ENCODE data around the gene AMH. TPM values are rescaled to one million over a fixed set of nuclear protein-coding genes. Genes with fewer than 3 reads are reported as not detected.
"Not testable (repeated sequence)": the region's sequence is repeated elsewhere in the genome, so short reads cannot be mapped to it uniquely, and the experiment has no call there.

AMH gene
- total and polyA plus RNA-seq, 5 donors from 2014 or later = 3.5 TPM; not detected in 4

GRCh38 chr19:2281265-2282061 lies 32.3 kb downstream of the AMH start:
- Mint-ChIP-seq H3K4me1 (peaks cover 0 to 24% (median 3%) of the 10 kb centered on the region in 4 donors), H3K4me3 (peak overlapping the region in 1 of 4 donors; percentile 70)
- H3K4me3 ChIP-seq (ENCODE audit: low read depth, low read length); H3K27me3 ChIP-seq (ENCODE audit: control insufficient read depth, insufficient read depth, low read length); H3K9me3 ChIP-seq (ENCODE audit: control insufficient read depth in 2 of 2, low read length in 2 of 2); H3K36me3 Mint-ChIP-seq; ATAC-seq (ENCODE audit: low read depth in 2 of 2); H3K27ac Mint-ChIP-seq; H3K36me3 ChIP-seq (ENCODE audit: control insufficient read depth, insufficient read depth, low read length); H3K27me3 Mint-ChIP-seq; H3K27ac ChIP-seq (ENCODE audit: insufficient read depth, low read length, poor library complexity, severe bottlenecking); DNase-seq; H3K9me3 Mint-ChIP-seq: not testable (repeated sequence)
- peaks cover 16% of the 10 kb centered on the region for H3K4me1 ChIP-seq (ENCODE audit: control insufficient read depth, insufficient read depth, low read length, poor library complexity, severe bottlenecking)

- H3K4me1 Mint-ChIP-seq = peaks cover 0 to 20% (median 1%) of the 10 kb centered on the region in 4 donors
- peaks cover under 1% of the 10 kb centered on the region for H3K36me3 Mint-ChIP-seq
- H3K4me1 ChIP-seq (ENCODE audit: control insufficient read depth, insufficient read depth, low read length, poor library complexity, severe bottlenecking) = peaks cover 16% of the 10 kb centered on the region
- peak; percentile 34 to 43 for ATAC-seq (ENCODE audit: low read depth in 2 of 2)
- H3K9me3 Mint-ChIP-seq = peaks cover 0 to 1% (median 0%) of the 10 kb centered on the region in 7 donors
- H3K4me3 ChIP-seq (ENCODE audit: low read depth, low read length) = no peak within 1 kb of the TSS
- H3K36me3 ChIP-seq (ENCODE audit: control insufficient read depth, insufficient read depth, low read length) = no peaks in the 10 kb centered on the region
- peak in 1 of 3 donors; percentile 60 for DNase-seq
- peak within 1 kb of the TSS in 2 of 4 donors; percentile 52 to 73 for H3K4me3 Mint-ChIP-seq
- peak within 1 kb of the TSS in 1 of 3 donors; percentile 43 for H3K27ac Mint-ChIP-seq
- no peaks in the 10 kb centered on the region for H3K27me3 Mint-ChIP-seq
- no peaks in the 10 kb centered on the region for H3K27me3 ChIP-seq (ENCODE audit: control insufficient read depth, insufficient read depth, low read length)
- no peak within 1 kb of the TSS for H3K27ac ChIP-seq (ENCODE audit: insufficient read depth, low read length, poor library complexity, severe bottlenecking)
- no peaks in the 10 kb centered on the region for H3K9me3 ChIP-seq (ENCODE audit: control insufficient read depth in 2 of 2, low read length in 2 of 2)
These were observed 33.1 kb downstream of the AMH start, which contains the start of gene PEAK3 for GRCh38 chr19:2282062-2282861. PEAK3 (minus strand) TSS chr19:2282175; CDS start chr19:2280931, 1,244 bp downstream.

- H3K27me3 ChIP-seq (ENCODE audit: control insufficient read depth, insufficient read depth, low read length) = no peaks in the 10 kb centered on the region
- ATAC-seq (ENCODE audit: low read depth in 2 of 2) (no peak), DNase-seq (no peak)
- H3K4me1 ChIP-seq (ENCODE audit: control insufficient read depth, insufficient read depth, low read length, poor library complexity, severe bottlenecking) = peaks cover 16% of the 10 kb centered on the region
- no peaks in the 10 kb centered on the region for H3K36me3 Mint-ChIP-seq
- no peaks in the 10 kb centered on the region for H3K9me3 ChIP-seq (ENCODE audit: control insufficient read depth in 2 of 2, low read length in 2 of 2)
- no peaks in the 10 kb centered on the region for H3K36me3 ChIP-seq (ENCODE audit: control insufficient read depth, insufficient read depth, low read length)
- H3K4me1 Mint-ChIP-seq = peaks cover 0 to 18% (median 0%) of the 10 kb centered on the region in 4 donors
- peak overlapping the region in 1 of 3 donors; percentile 40 for H3K27ac Mint-ChIP-seq
- H3K4me3 ChIP-seq (ENCODE audit: low read depth, low read length) = no peak overlapping the region
- peaks cover 0 to 1% (median 0%) of the 10 kb centered on the region in 7 donors for H3K9me3 Mint-ChIP-seq
- no peaks in the 10 kb centered on the region for H3K27me3 Mint-ChIP-seq
- H3K4me3 Mint-ChIP-seq = peak overlapping the region in 2 of 4 donors; percentile 52 to 73
- no peak overlapping the region for H3K27ac ChIP-seq (ENCODE audit: insufficient read depth, low read length, poor library complexity, severe bottlenecking)
These were observed 33.7 kb downstream of the AMH start for GRCh38 chr19:2282862-2283237.

GRCh38 chr19:2283835-2284507 lies 34.8 kb downstream of the AMH start:
- ATAC-seq (ENCODE audit: low read depth in 2 of 2) (no peak), DNase-seq (no peak)
- Histone ChIP-seq H3K9me3 (ENCODE audit: control insufficient read depth in 2 of 2, low read length in 2 of 2) (no peaks in the 10 kb centered on the region), H3K4me1 (ENCODE audit: control insufficient read depth, insufficient read depth, low read length, poor library complexity, severe bottlenecking) (peaks cover 21% of the 10 kb centered on the region), H3K27me3 (ENCODE audit: control insufficient read depth, insufficient read depth, low read length) (no peaks in the 10 kb centered on the region), H3K36me3 (ENCODE audit: control insufficient read depth, insufficient read depth, low read length) (no peaks in the 10 kb centered on the region), H3K27ac (ENCODE audit: insufficient read depth, low read length, poor library complexity, severe bottlenecking) (no peak overlapping the region), H3K4me3 (ENCODE audit: low read depth, low read length) (no peak overlapping the region)
- Mint-ChIP-seq H3K9me3 (peaks cover 0 to 2% (median 0%) of the 10 kb centered on the region in 7 donors), H3K27me3 (no peaks in the 10 kb centered on the region), H3K4me3 (peak overlapping the region in 1 of 4 donors; percentile 7), H3K36me3 (no peaks in the 10 kb centered on the region), H3K27ac (no peak overlapping the region), H3K4me1 (peaks cover 3 to 26% (median 8%) of the 10 kb centered on the region in 4 donors)

- no peaks in the 10 kb centered on the region for H3K36me3 Mint-ChIP-seq
- no peaks in the 10 kb centered on the region for H3K27me3 Mint-ChIP-seq
- no peaks in the 10 kb centered on the region for H3K36me3 ChIP-seq (ENCODE audit: control insufficient read depth, insufficient read depth, low read length)
- no peak overlapping the region for H3K27ac ChIP-seq (ENCODE audit: insufficient read depth, low read length, poor library complexity, severe bottlenecking)
- no peak overlapping the region for H3K4me3 Mint-ChIP-seq
- peak overlapping the region in 1 of 3 donors; percentile 93 for H3K27ac Mint-ChIP-seq
- H3K4me3 ChIP-seq (ENCODE audit: low read depth, low read length) = no peak overlapping the region
- H3K9me3 ChIP-seq (ENCODE audit: control insufficient read depth in 2 of 2, low read length in 2 of 2) = no peaks in the 10 kb centered on the region
- no peak for DNase-seq
- H3K4me1 ChIP-seq (ENCODE audit: control insufficient read depth, insufficient read depth, low read length, poor library complexity, severe bottlenecking) = peaks cover 38% of the 10 kb centered on the region
- H3K9me3 Mint-ChIP-seq = peaks cover 0 to 3% (median 0%) of the 10 kb centered on the region in 7 donors
- peaks cover 6 to 40% (median 16%) of the 10 kb centered on the region in 4 donors for H3K4me1 Mint-ChIP-seq
- ATAC-seq (ENCODE audit: low read depth in 2 of 2) = no peak
- no peaks in the 10 kb centered on the region for H3K27me3 ChIP-seq (ENCODE audit: control insufficient read depth, insufficient read depth, low read length)
These were observed 37.4 kb downstream of the AMH start for GRCh38 chr19:2286402-2287140.

- ATAC-seq (ENCODE audit: low read depth in 2 of 2) = no peak
- Mint-ChIP-seq H3K4me3 (peak overlapping the region in 2 of 4 donors; percentile 27 to 94), H3K36me3 (peaks cover 2% of the 10 kb centered on the region)
These were observed 38.6 kb downstream of the AMH start for GRCh38 chr19:2287585-2288337.

More at GRCh38 chr19:2287585-2288337, 38.6 kb downstream of the AMH start:
- no peaks in the 10 kb centered on the region for H3K27me3 Mint-ChIP-seq
- Histone ChIP-seq H3K36me3 (ENCODE audit: control insufficient read depth, insufficient read depth, low read length) (no peaks in the 10 kb centered on the region), H3K27ac (ENCODE audit: insufficient read depth, low read length, poor library complexity, severe bottlenecking) (no peak overlapping the region), H3K4me3 (ENCODE audit: low read depth, low read length) (no peak overlapping the region), H3K9me3 (ENCODE audit: control insufficient read depth in 2 of 2, low read length in 2 of 2) (no peaks in the 10 kb centered on the region), H3K27me3 (ENCODE audit: control insufficient read depth, insufficient read depth, low read length) (no peaks in the 10 kb centered on the region), H3K4me1 (ENCODE audit: control insufficient read depth, insufficient read depth, low read length, poor library complexity, severe bottlenecking) (peaks cover 30% of the 10 kb centered on the region)
- DNase-seq = no peak
- H3K27ac Mint-ChIP-seq = peak overlapping the region; percentile 60 to 93 (median 85)
- H3K9me3 Mint-ChIP-seq = peaks cover 0 to 1% (median 0%) of the 10 kb centered on the region in 7 donors
- H3K4me1 Mint-ChIP-seq = peaks cover 6 to 34% (median 17%) of the 10 kb centered on the region in 4 donors
